Glutamatergic neuron (in vitro differentiated cells): ENCODE measurements around the gene STX16. TPM values are rescaled to one million over a fixed set of nuclear protein-coding genes. Genes with fewer than 3 reads are reported as not detected.

Experiments
- DNase-seq: peaks from one replicate; pipeline ENCODE4 v3.0.0; 2022
- H3K27ac Mint-ChIP-seq: one replicate; pipeline ENCODE4 v1.8.0; 2020; ENCODE audit warnings: mild to moderate bottlenecking, mixed read lengths, inconsistent platforms; ENCODE audit not compliant: unreplicated experiment
- H3K27me3 Mint-ChIP-seq: one replicate; pipeline ENCODE4 v1.8.0; 2020; ENCODE audit warnings: mild to moderate bottlenecking, moderate library complexity, mixed read lengths, inconsistent platforms; ENCODE audit not compliant: unreplicated experiment
- H3K36me3 Mint-ChIP-seq: one replicate; pipeline ENCODE4 v1.8.0; 2020; ENCODE audit warnings: mild to moderate bottlenecking, mixed read lengths, inconsistent platforms; ENCODE audit not compliant: unreplicated experiment
- H3K4me1 Mint-ChIP-seq: one replicate; pipeline ENCODE4 v1.8.0; 2020; ENCODE audit warnings: mild to moderate bottlenecking, low read depth, mixed read lengths, inconsistent platforms; ENCODE audit not compliant: unreplicated experiment
- H3K4me3 Mint-ChIP-seq: one replicate; pipeline ENCODE4 v1.8.0; 2020; ENCODE audit warnings: mild to moderate bottlenecking, mixed read lengths, inconsistent platforms; ENCODE audit not compliant: unreplicated experiment
- H3K9me3 Mint-ChIP-seq: one replicate; pipeline ENCODE4 v1.8.0; 2020; ENCODE audit warnings: mild to moderate bottlenecking, moderate library complexity, mixed read lengths, inconsistent platforms; ENCODE audit not compliant: unreplicated experiment
- CTCF ChIP-seq: fragments of 200-600 bp; sonication (generic); IDR thresholded peaks from one replicate; pipeline ENCODE4 v1.5.0; 2021; ENCODE audit not compliant: partially characterized antibody, unreplicated experiment
- total RNA-seq: library from RNA; stranded (reverse); fragmentation: NEBNext Ultra II Directional; extraction: Animal tissue kit (Norgen Biotek cat#: 25700); gene quantifications from one replicate; pipeline ENCODE4 v1.2.1, GENCODE V29; 2021; ENCODE audit not compliant: unreplicated experiment

Gene STX16
- total RNA-seq, 1 donor from 2014 or later, result 71.2 TPM

GRCh38 chr20:58622671-58623578, 28.2 kb upstream of the STX16 start:
- Mint-ChIP-seq H3K4me3 (no peak overlapping the region), H3K9me3 (peaks cover 5% of the 10 kb centered on the region), H3K36me3 (peaks cover 13% of the 10 kb centered on the region), H3K4me1 (peaks cover 5% of the 10 kb centered on the region), H3K27ac (no peak overlapping the region), H3K27me3 (peaks cover 3% of the 10 kb centered on the region)
- no peak for TF ChIP-seq CTCF
- DNase-seq, result no peak

GRCh38 chr20:58623579-58624473, 27.3 kb upstream of the STX16 start:
- no peak for DNase-seq
- no peak overlapping the region for H3K27ac Mint-ChIP-seq
- H3K27me3 Mint-ChIP-seq, result peaks cover 3% of the 10 kb centered on the region
- H3K4me1 Mint-ChIP-seq, result peaks cover 5% of the 10 kb centered on the region
- H3K9me3 Mint-ChIP-seq, result peaks cover 3% of the 10 kb centered on the region
- H3K36me3 Mint-ChIP-seq, result peaks cover 6% of the 10 kb centered on the region
- TF ChIP-seq CTCF, result no peak
- no peak overlapping the region for H3K4me3 Mint-ChIP-seq

- Mint-ChIP-seq H3K27me3 (peaks cover 3% of the 10 kb centered on the region), H3K36me3 (peaks cover 6% of the 10 kb centered on the region), H3K27ac (no peak overlapping the region), H3K4me3 (no peak overlapping the region), H3K9me3 (peaks cover 4% of the 10 kb centered on the region), H3K4me1 (peaks cover 2% of the 10 kb centered on the region)
- DNase-seq, result no peak
- TF ChIP-seq CTCF, result no peak
Observed at GRCh38 chr20:58624687-58625086, 26.4 kb upstream of the STX16 start.

GRCh38 chr20:58625585-58625984, 25.5 kb upstream of the STX16 start:
- no peak for TF ChIP-seq CTCF
- H3K27me3 Mint-ChIP-seq, result peaks cover 3% of the 10 kb centered on the region
- peaks cover 1% of the 10 kb centered on the region for H3K9me3 Mint-ChIP-seq
- H3K4me3 Mint-ChIP-seq, result no peak overlapping the region
- DNase-seq, result no peak
- no peak overlapping the region for H3K27ac Mint-ChIP-seq
- H3K36me3 Mint-ChIP-seq, result peaks cover 6% of the 10 kb centered on the region
- H3K4me1 Mint-ChIP-seq, result no peaks in the 10 kb centered on the region
